ENCODE results near the gene TIMM13. TPM values are rescaled to one million over a fixed set of nuclear protein-coding genes. Genes with fewer than 3 reads are reported as not detected.

TIMM13 gene
- total and polyA plus RNA-seq, 10 of the 15 experiments (the other 5 are each of a cell fraction or from before 2014, with no cell fraction given) = 9.9 to 205 (median 63.6) TPM

DNA sequence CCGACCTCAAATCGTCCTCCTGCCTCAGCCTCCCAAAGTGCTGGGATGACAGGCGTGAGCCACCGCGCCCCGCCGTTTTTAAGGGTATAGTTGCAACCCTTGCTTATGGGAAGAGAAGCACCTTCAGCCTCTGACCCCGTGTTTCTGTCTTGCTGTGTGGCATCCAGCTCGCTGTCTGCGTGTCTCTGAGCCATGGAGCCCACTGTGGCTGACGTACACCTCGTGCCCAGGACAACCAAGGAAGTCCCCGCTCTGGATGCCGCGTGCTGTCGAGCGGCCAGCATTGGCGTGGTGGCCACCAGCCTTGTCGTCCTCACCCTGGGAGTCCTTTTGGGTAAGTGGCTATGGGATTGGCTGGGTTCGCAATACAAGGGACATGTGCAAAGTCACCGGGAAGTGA, 37.8 kb downstream of the TIMM13 start:
- ChIA-PET RAD21 (ENCODE audit: unreplicated experiment) (interaction anchor here (0.7 to 0.9 kb wide), 2 partner anchors 117 to 151 kb away, joined by 3 read pairs; no protein-coding TSS in a partner anchor), CTCF (interaction anchor here (0.6 to 5.6 kb wide), 7 partner anchors 71 to 234 kb away, joined by 3 to 66 read pairs (median 5); no protein-coding TSS in a partner anchor), SMC1A (ENCODE audit: uncharacterized antibody, unreplicated experiment) (interaction anchor here (1.6 kb wide), 1 partner anchor 115 kb away, joined by 5 read pairs; no protein-coding TSS in a partner anchor), POLR2A (interaction anchor here (0.6 to 0.7 kb wide), 5 partner anchors 112 to 383 kb away, joined by 4 to 6 read pairs (median 4); no protein-coding TSS in a partner anchor)
- no peaks in the 10 kb centered on the region for H3K36me3 ChIP-seq (ENCODE audit: control insufficient read depth in 2 of 2, insufficient read depth in 2 of 2, low read length in 1 of 2)
- peaks cover 6% of the 10 kb centered on the region for H3K4me1 ChIP-seq (ENCODE audit: control insufficient read depth, insufficient read depth, low read length)
- in situ Hi-C loops (cut with MboI) = no loop called here
- no peak overlapping the region for H3K4me2 ChIP-seq (ENCODE audit: control insufficient read depth, insufficient read depth)
- WGBS (ENCODE audit: insufficient coverage, insufficient replicate concordance, low lambda C conversion rate, missing lambda C conversion rate) = 63% methylated on average over 21 of the region's 21 CpGs
- H3K27me3 ChIP-seq (replicated peaks in 1 of 2; ENCODE audit: control insufficient read depth in 2 of 2, insufficient read depth in 2 of 2, low read length in 1 of 2) = no peaks in the 10 kb centered on the region; a peak in 1 of 4 replicates
- TF ChIP-seq EED (IDR thresholded peaks at IDR 0.05; ENCODE audit: low read depth) (no peak), NFYA (IDR thresholded peaks at IDR 0.05; ENCODE audit: borderline replicate concordance, low read depth, low read length) (no peak), ELK1 (IDR thresholded peaks at IDR 0.05; ENCODE audit: low read depth, low read length) (no peak)
- no TSS peak for BruUV-seq (replicated peaks)
- no peak for ATAC-seq
- FAIRE-seq = no peak
- H3K79me2 ChIP-seq (ENCODE audit: control insufficient read depth, insufficient read depth, low read length) = no peaks in the 10 kb centered on the region
- H3K9ac ChIP-seq (ENCODE audit: control insufficient read depth, insufficient read depth, low read length) = no peak overlapping the region
- no peak overlapping the region for H3K27ac ChIP-seq (ENCODE audit: control insufficient read depth, insufficient read depth)
- no peak for DNase-seq (ENCODE audit: low read depth, low spot score)
- H4K20me1 ChIP-seq (ENCODE audit: control insufficient read depth, insufficient read depth) = no peaks in the 10 kb centered on the region
- no peak overlapping the region for H3K4me3 ChIP-seq
- H3K9me3 ChIP-seq (replicated peaks; ENCODE audit: control insufficient read depth, insufficient read depth, low read length) = no peaks in the 10 kb centered on the region; the same call in 2 of the 3 replicates
- intact Hi-C loops (cut with micrococcal nuclease; ENCODE audit: unreplicated experiment) = no loop called here
- H2AFZ ChIP-seq (ENCODE audit: control insufficient read depth, low read depth, low read length) = no peak overlapping the region
